GM10266 (cell line): ENCODE measurements around the gene TRAK1.

Experiments
- DNase-seq: peaks from one replicate; pipeline ENCODE4 v3.0.0; 2012; ENCODE audit errors: extremely low spot score
- TF ChIP-seq, protein P1 (sequence below): IDR thresholded peaks from 2 replicates; pipeline ENCODE4 v1.5.1; 2012; ENCODE audit warnings: mild to moderate bottlenecking, low read depth; ENCODE audit not compliant: control insufficient read depth, insufficient read depth; ENCODE audit errors: missing control alignments

TRAK1 gene

DNA sequence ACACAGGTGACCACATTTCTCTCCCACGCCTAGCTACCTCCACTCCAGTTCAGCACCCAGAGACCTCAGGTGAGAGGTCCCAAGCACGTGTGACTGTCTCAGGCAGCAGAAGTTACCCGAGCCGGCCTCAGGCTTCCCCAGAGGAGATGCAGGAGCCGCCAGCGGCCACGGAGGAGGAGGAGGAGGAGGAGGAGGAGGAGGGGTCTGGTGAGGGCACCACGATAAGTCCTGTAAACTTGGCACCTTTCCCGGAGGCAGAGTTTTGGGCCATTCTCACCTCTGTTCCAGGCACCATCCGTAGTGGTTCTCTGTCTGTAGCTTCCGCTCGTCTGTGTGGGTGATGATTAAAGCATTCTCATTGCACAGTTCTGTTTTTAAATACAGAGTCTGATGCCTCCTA, 118.8 kb downstream of the TRAK1 start:
- no peak for DNase-seq
- TF ChIP-seq, protein P1, sequence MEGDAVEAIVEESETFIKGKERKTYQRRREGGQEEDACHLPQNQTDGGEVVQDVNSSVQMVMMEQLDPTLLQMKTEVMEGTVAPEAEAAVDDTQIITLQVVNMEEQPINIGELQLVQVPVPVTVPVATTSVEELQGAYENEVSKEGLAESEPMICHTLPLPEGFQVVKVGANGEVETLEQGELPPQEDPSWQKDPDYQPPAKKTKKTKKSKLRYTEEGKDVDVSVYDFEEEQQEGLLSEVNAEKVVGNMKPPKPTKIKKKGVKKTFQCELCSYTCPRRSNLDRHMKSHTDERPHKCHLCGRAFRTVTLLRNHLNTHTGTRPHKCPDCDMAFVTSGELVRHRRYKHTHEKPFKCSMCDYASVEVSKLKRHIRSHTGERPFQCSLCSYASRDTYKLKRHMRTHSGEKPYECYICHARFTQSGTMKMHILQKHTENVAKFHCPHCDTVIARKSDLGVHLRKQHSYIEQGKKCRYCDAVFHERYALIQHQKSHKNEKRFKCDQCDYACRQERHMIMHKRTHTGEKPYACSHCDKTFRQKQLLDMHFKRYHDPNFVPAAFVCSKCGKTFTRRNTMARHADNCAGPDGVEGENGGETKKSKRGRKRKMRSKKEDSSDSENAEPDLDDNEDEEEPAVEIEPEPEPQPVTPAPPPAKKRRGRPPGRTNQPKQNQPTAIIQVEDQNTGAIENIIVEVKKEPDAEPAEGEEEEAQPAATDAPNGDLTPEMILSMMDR = no peak

DNA sequence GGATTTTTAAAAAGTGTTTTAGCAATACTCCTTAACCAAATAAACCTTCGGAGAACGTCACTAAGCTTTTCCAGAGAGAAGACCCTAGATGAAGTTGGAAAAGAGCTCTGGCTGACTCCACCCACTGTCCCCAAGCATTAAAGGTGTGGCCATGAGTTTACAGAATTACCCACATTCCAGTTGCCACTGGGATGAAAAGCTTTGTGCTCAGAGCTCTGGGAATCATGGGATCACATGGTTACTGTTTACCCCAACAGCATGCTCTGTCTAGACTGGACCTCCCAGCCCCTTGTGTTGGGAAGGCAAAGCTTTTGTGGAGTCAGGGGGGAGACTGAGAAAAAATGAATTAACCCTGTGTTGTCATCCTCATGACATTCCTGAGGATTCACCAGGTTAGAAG, 119.6 kb downstream of the TRAK1 start:
- no peak for DNase-seq
- TF ChIP-seq, protein P1 = no peak

DNA sequence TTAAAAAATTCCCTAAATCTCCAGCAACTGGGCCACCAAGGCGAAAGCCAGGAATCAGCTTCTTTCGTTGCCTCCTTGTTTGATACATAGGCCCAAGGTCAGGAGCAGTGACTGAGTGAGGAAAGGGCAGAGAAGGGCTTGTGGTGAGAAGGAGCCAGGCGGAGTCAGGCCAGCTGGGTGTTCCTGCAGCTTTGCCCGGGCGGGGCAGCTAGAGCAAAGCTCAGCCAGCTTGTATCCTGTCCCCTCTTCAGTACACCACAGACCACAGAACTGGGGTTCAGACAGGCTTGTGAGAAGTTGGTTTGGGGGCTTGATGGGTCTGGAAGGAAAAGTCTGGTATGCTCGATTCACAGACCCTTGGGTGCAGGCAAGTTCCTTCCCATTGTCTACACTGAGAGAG, 122.3 kb downstream of the TRAK1 start:
- DNase-seq = no peak
- TF ChIP-seq, protein P1 = no peak

DNA sequence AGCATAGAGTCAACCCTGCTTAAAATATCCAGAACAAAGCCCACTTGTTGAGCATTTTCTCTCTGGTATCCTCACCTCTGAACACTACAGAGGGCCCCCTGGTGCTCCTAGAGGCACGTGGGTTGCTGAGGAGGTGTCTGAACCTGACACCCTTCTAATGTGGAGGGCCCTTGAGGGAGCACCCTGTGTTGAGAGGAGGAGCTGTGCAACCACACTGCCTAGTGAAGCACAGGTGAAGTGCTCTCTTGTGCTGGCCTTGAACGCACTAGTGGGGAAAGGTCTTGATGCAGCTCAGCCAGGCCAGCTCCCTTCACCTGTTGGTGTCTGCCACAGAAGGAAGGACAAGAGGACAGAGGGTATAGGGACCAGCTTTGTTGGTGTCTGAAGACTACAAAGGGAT, 122.9 kb downstream of the TRAK1 start:
- peak; percentile 42 for DNase-seq
- TF ChIP-seq, protein P1 = no peak

DNA sequence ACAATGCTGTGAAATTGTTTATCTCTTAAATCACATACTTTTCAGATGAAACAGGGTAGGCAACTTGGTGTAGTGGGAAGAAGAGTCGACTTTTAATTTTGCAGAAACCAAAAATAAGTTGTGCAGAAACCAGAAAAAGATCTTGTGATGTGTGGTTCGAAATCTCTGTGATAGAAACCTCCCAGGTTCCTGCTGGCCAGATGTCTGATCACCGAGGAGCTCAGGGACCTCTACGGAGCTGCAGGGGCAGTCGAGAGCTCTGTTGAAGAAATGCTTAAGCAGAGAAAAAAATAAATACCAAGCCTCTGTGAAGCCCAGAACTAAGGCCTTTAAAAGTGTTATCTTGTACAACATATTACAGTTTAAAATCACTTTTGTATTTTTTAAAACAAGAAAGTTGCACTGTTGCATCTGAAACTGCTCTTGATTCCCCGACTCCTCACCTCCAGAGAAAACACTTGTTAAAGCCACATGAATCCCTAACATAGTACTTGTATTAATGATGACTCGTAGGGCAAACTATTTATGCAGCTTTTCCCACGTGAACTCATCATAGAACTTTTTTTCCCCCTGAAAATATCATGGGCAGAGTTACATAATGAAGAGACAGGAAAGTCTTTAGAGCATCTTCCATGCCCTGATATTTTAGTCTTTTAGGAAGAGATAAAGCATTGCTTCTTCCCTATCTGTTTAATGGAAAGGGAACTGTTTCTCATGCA, 123.6 kb downstream of the TRAK1 start:
- TF ChIP-seq, protein P1 = peak; percentile 22
- DNase-seq = peak; percentile 71

DNA sequence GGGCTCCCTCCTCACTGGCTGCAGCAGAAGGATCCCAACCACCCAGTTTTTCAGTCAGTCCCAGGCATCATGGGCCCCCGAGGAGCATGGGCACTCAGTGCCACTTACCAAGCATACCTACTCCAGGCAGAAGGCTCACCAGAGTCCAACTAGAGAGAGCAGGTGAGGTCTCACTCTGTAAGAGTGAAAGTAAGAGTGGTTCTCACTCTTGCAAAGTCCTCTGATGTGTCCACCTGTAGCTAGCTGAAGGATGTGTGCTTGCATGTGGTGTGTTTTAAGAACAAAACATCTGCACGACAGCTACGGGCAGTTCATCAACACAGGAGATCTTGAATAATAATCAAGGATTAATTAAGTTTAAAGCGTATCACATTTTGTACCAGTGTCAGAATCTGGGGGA, 125.1 kb downstream of the TRAK1 start:
- DNase-seq = peak; percentile 46
- TF ChIP-seq, protein P1 = no peak

DNA sequence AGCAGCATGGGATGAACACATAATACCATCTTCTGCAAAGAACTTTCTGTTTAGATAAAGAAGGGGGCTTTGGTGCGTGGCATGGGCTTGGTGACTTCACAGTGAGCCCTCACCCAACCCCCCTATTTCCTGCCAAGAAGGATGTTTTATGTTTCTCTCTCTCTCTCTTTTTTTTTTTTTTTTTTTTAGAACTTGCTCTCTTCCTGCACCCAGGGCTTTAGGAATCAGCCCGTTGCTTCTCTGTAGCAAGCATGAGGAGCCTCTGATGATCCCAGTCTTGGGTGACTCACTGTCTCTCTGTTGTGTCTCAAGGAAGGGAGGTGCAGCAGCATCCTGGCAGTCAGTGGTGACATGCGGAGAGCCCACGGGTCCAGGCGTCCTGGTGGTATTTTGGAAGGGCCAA, 125.8 kb downstream of the TRAK1 start:
- DNase-seq = no peak

More for the DNA sequence above, 125.8 kb downstream of the TRAK1 start:
- TF ChIP-seq, protein P1 = no peak
